HG02763 (cell line): Measurements from ENCODE around the gene KRTAP3-2.

Experiments
- ATAC-seq: cut with Tn5 transposase; IDR thresholded peaks from one replicate; pipeline ENCODE4 v1.9.1; 2021; ENCODE audit warnings: mild to moderate bottlenecking, moderate library complexity; ENCODE audit not compliant: unreplicated experiment

Gene KRTAP3-2

GRCh38 chr17:41012326-41013120 lies 12.8 kb upstream of the KRTAP3-2 start:
- ATAC-seq, result no peak

GRCh38 chr17:41010441-41010840 lies 10.7 kb upstream of the KRTAP3-2 start:
- ATAC-seq, result no peak

DNA sequence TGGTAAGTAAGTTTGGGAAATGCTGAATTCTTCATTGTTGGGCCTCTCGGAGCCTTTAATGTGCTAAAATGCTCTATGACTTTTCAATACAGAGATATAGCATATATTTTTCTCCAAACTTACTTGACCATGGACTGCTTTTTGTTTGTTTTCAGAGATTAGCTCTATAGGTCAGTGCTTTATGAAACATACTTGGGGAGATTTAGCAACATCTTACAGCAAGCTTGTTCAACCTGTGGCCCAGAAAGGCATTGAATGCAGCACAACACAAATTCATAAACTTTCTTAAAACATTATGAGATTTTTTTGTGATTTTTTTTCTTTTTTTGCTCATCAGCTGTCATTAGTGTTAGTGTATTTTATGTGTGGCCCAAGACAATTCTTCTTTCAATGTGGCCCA lies 10.2 kb upstream of the KRTAP3-2 start:
- no peak for ATAC-seq

DNA sequence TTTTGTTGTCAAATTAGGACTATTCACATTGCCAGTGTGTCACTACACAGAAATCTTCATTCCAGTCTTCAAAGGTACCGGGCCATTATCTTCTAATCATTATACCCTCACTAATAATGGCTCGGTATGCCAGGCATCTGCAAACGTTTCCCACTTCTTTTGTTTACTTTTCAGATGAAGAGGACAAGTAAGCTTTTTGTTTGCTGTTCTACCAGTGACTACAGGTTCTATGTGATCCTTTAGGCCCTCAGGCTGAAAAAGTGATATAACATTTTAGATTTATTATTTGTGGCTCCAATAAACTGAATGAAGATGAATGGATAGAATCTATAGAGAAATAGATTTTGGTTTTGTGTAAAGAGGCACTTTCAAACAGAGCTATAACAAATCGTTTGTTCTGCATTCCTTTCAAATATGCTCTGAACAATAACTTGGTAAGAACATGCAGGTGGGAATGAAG lies 9.6 kb upstream of the KRTAP3-2 start:
- ATAC-seq, result no peak

- no peak for ATAC-seq
These were observed 9.1 kb upstream of the KRTAP3-2 start, which contains the start of gene KRTAP3-1 for GRCh38 chr17:41008811-41009210. Gene KRTAP3-1, minus strand, starts transcription at chr17:41009128. Its CDS starts 54 bp downstream, at chr17:41009074.

GRCh38 chr17:41004397-41004796 lies 4.7 kb upstream of the KRTAP3-2 start:
- ATAC-seq, result no peak

DNA sequence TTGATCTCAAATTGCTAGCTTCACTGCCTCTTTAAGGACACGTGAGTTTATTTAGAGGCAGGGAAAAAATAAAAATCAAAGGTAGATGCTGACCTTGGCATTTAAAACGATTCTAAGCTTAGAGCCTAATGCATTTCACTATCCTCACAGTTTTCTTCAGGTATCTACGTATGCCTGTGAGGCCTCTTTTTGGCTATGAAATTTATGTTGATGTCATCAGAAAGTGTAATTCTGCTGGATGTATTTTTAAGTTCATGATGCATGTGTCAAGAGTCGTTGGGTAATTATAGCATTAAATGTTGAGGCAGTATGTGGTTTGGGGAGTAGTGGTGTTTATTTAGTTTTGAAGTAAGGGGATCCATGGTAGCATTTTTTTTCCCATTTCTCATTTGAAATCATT lies 4.2 kb upstream of the KRTAP3-2 start:
- ATAC-seq, result no peak

GRCh38 chr17:41002814-41003213 lies 3.1 kb upstream of the KRTAP3-2 start:
- no peak for ATAC-seq

GRCh38 chr17:41001795-41002194 lies 2.1 kb upstream of the KRTAP3-2 start:
- ATAC-seq, result no peak

DNA sequence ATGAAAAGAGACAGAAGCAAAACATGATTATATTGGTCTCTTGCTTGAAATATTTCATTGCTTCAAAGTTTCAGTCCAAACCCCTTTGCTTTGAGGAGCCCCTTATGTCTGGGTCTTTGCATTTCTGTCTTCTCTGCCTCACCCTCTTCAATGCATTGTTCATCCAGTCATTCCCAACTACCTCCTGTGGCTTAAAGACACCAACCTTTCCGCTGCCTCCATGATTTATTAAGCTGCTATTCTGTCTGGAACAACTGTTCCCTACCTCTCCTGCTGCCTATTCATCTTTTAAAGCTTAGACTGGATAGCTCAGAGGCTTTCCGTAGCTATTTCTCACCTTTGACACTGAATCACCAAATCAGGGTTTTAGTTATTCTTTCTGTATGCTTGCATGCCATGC lies 2.3 kb downstream of the KRTAP3-2 start:
- ATAC-seq, result no peak

DNA sequence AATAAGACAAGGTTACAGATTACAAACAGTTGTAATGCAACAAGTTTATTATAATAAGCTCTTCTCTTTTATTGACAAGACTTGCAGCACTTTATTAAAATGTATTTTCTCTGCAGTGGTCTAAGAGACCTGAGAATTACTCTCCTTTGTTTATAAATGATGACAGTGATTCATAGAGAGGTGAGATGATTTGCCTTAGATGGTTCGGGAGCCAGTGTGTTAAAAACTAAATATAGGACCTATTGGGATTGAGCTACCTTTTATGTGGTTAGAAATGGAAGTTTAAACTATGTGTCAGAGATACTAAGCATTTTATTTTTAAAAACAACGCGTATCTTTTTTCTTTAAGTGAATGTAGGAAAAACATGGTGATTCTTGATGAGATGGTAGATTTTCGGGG lies 2.9 kb downstream of the KRTAP3-2 start:
- ATAC-seq, result no peak

DNA sequence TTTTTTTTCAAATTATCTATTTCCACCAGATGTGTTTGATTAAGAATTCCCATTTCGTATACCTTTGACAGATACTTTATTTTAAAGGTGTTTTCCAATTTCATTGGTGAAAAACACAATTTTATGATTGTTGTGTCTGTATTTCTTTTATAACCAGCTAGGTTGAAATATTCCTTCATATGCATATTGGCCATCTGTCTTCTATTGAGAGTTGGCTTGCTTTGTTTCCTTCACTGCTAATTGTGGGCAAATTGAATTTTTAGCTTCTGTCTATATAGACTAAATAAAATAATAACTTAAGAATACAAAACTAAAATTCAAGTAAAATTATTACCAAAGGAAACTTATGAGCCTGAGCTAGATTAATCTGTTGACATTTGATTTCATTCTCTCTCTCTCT lies 4.6 kb downstream of the KRTAP3-2 start:
- ATAC-seq, result no peak

- ATAC-seq, result no peak
These were observed 5.9 kb downstream of the KRTAP3-2 start, which contains the start of gene KRTAP3-3 for GRCh38 chr17:40993839-40994238. Gene KRTAP3-3, minus strand, starts transcription at chr17:40994164. Its CDS starts 67 bp downstream, at chr17:40994097.

DNA sequence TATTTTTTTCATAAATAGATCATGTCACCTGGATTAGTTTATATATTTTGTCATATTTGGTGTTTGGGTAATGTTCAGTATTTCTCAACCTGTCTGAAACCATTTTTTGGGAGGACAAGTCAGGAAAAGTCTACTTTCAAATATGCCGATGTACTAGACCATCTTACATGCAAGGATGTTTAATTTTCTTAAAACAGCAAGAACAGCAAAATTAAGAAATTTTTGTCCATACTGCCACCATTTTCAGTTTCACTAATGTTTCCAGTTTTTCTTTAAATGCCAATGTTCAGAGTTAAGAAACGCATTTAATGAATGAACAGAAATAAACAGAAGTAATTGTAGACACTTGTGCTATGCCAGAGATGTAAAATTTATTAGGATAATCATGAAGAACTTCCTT lies 6.6 kb downstream of the KRTAP3-2 start:
- ATAC-seq, result no peak

GRCh38 chr17:40992666-40993065 lies 7.0 kb downstream of the KRTAP3-2 start:
- no peak for ATAC-seq

- ATAC-seq, result no peak
These were observed 12.8 kb downstream of the KRTAP3-2 start for GRCh38 chr17:40986920-40987319.

DNA sequence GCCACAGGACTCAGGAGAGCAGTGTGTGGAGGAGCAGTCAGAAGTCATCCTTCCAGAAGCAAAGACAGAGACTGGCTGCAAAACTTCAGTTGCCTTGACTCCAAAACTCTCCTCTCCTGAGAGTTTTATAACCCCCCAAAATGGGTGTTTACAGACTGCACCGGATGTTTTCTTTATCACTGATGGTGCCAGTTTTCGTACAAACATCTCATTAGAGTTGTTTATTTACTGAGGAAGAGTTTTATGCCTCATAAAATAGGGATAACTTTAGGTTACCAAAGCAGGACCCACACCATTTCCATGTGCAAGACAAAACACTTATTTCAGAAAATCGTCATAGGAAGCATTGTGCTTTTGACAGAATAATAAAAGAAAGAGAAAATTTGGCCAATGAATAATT lies 15.5 kb downstream of the KRTAP3-2 start, which contains the start of gene KRT40:
TSS of gene KRT40 (minus strand) at position 101 of the 400 bp plus-strand sequence. CDS start at position 48, 53 bp downstream.
- no peak for ATAC-seq

- no peak for ATAC-seq
These were observed 18.6 kb downstream of the KRTAP3-2 start for GRCh38 chr17:40981115-40981514.

GRCh38 chr17:40980596-40980995 lies 19.1 kb downstream of the KRTAP3-2 start:
- ATAC-seq, result no peak

GRCh38 chr17:40980117-40980516 lies 19.6 kb downstream of the KRTAP3-2 start:
- no peak for ATAC-seq

DNA sequence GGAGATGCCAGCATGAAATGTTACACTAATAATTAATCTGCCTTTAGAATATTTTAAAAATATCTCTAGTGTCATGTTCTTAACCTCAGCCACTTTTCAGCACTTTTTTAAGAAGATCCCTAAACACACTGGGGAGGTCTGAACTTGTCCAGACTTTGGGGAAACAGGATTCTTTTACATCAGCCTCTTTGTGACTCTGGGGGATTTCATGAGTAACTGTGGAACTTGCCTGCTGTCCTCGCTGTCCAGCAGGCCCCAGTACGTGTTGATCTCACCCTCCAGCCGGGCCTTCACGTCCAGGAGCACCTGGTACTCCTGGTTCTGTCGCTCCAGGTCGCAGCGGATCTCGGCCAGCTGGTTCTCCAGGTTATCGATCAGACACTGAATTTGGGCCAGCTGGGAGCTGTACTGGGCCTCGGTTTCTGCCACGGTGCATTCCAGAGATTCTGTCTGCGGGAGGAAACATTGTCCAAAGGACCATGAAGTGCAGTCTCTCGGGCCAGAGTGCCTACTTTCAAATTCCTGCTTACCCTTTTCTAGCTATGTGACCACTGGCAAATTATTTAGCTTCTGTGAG lies 21.0 kb downstream of the KRTAP3-2 start:
- ATAC-seq, result no peak

DNA sequence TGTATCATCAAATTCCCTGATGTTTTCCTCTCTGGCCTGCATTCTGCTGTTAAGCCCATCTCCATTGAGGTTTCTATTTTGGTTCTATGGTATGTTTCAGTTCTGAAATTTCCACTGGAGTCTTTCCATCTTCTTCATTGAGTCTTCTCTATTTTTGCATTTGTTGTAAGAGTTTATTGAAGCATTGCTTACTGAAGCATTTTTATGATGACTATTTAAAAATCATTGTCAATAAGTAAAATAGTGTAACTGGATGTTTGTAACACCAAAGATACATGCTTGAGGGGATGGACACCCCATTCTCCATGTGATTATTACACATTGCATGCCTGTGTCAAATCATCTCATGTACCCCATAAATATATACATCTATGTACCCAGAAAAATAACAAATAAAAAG lies 24.2 kb downstream of the KRTAP3-2 start:
- ATAC-seq, result no peak
